Activated CD4-positive, alpha-beta memory T cell treated with anti-CD3 and anti-CD28 coated beads, Interleukin-2, amount 10 ng/mL, durations not matched to agents 7 days and 5 days (primary cell): ENCODE measurements around the gene IFNGR1. TPM values are rescaled to one million over a fixed set of nuclear protein-coding genes. Genes with fewer than 3 reads are reported as not detected.

ENCODE experiments used
- total RNA-seq, 2 experiments: library from RNA; stranded (reverse); gene quantifications; one replicate each; pipeline ENCODE4 v1.2.3, GENCODE V29; 2021

The IFNGR1 gene
- total RNA-seq, 2 experiments from 2014 or later: 27.3 to 28.9 TPM

Other genes starting within 250 kb of the IFNGR1 start
- gene IL20RA, start 174.4 kb downstream of the IFNGR1 start, total RNA-seq: not detected
- not detected for gene IL22RA2, start 45.7 kb downstream of the IFNGR1 start, total RNA-seq